ENCODE results near the gene FBXO39.
"Not testable (repeated sequence)": the region's sequence is repeated elsewhere in the genome, so short reads cannot be mapped to it uniquely, and the experiment has no call there.

FBXO39 gene

GRCh38 chr17:6799738-6800137, 23.7 kb downstream of the FBXO39 start:
- no CpG with 5 or more reads among the region's 6 CpGs for WGBS (ENCODE audit: extremely low coverage, insufficient coverage, low lambda C conversion rate)
- Histone ChIP-seq H3K4me1 (ENCODE audit: control insufficient read depth, low read depth, low read length) (no peaks in the 10 kb centered on the region), H2BK15ac (replicated peaks; ENCODE audit: low read depth) (no peak overlapping the region), H3K18ac (ENCODE audit: low read length) (no peak overlapping the region), H3K4me3 (ENCODE audit: low read length) (no peak overlapping the region), H3K4me2 (ENCODE audit: low read length) (no peak overlapping the region), H3K27me3 (ENCODE audit: insufficient read depth, low read length, poor library complexity) (no peaks in the 10 kb centered on the region), H3K79me1 (ENCODE audit: low read length) (no peaks in the 10 kb centered on the region), H3K23ac (ENCODE audit: low read length) (no peak overlapping the region), H4K8ac (ENCODE audit: low read depth, low read length) (no peak overlapping the region), H2BK5ac (ENCODE audit: low read length) (no peak overlapping the region), H4K5ac (ENCODE audit: low read length) (no peak overlapping the region), H3K36me3 (ENCODE audit: control insufficient read depth, insufficient read depth, low read length) (no peaks in the 10 kb centered on the region), H3K79me2 (ENCODE audit: control insufficient read depth, insufficient read depth, low read length) (no peaks in the 10 kb centered on the region), H2AK5ac (ENCODE audit: low read length) (no peak overlapping the region), H3K9ac (ENCODE audit: low read length) (no peak overlapping the region), H2BK120ac (ENCODE audit: low read depth, low read length) (no peak overlapping the region), H3K27ac (ENCODE audit: low read depth, low read length) (no peak overlapping the region), H3K4ac (ENCODE audit: low read depth, low read length) (no peak overlapping the region), H3K56ac (ENCODE audit: low read length) (no peak overlapping the region)
- no peak for DNase-seq

- Histone ChIP-seq H3K18ac (ENCODE audit: low read length) (no peak overlapping the region), H4K8ac (ENCODE audit: low read depth, low read length) (no peak overlapping the region), H3K56ac (ENCODE audit: low read length) (no peak overlapping the region), H3K27me3 (ENCODE audit: insufficient read depth, low read length, poor library complexity) (no peaks in the 10 kb centered on the region), H3K4me2 (ENCODE audit: low read length) (no peak overlapping the region), H3K4me3 (ENCODE audit: low read length) (no peak overlapping the region), H2BK120ac (ENCODE audit: low read depth, low read length) (no peak overlapping the region), H3K9ac (ENCODE audit: low read length) (no peak overlapping the region), H3K79me1 (ENCODE audit: low read length) (no peaks in the 10 kb centered on the region), H2BK5ac (ENCODE audit: low read length) (no peak overlapping the region), H3K4ac (ENCODE audit: low read depth, low read length) (no peak overlapping the region), H3K27ac (ENCODE audit: low read depth, low read length) (no peak overlapping the region), H3K23ac (ENCODE audit: low read length) (no peak overlapping the region), H2AK5ac (ENCODE audit: low read length) (no peak overlapping the region), H2BK15ac (replicated peaks; ENCODE audit: low read depth) (no peak overlapping the region), H3K4me1 (ENCODE audit: control insufficient read depth, low read depth, low read length) (no peaks in the 10 kb centered on the region), H4K5ac (ENCODE audit: low read length) (no peak overlapping the region), H3K79me2 (ENCODE audit: control insufficient read depth, insufficient read depth, low read length) (no peaks in the 10 kb centered on the region), H3K36me3 (ENCODE audit: control insufficient read depth, insufficient read depth, low read length) (no peaks in the 10 kb centered on the region)
- WGBS (ENCODE audit: extremely low coverage, insufficient coverage, low lambda C conversion rate) = no CpG with 5 or more reads among the region's 13 CpGs
- DNase-seq = peak; percentile 73
Measured at GRCh38 chr17:6800422-6801027, 24.5 kb downstream of the FBXO39 start.

GRCh38 chr17:6811510-6811909, 35.5 kb downstream of the FBXO39 start:
- H3K27ac ChIP-seq (ENCODE audit: low read depth, low read length) = no peak overlapping the region
- no CpG with 5 or more reads among the region's 9 CpGs for WGBS (ENCODE audit: extremely low coverage, insufficient coverage, low lambda C conversion rate)
- no peaks in the 10 kb centered on the region for H3K79me1 ChIP-seq (ENCODE audit: low read length)
- no peak overlapping the region for H2BK15ac ChIP-seq (replicated peaks; ENCODE audit: low read depth)
- no peaks in the 10 kb centered on the region for H3K79me2 ChIP-seq (ENCODE audit: control insufficient read depth, insufficient read depth, low read length)
- no peak overlapping the region for H3K4ac ChIP-seq (ENCODE audit: low read depth, low read length)
- H3K18ac ChIP-seq (ENCODE audit: low read length) = no peak overlapping the region
- H3K9ac ChIP-seq (ENCODE audit: low read length) = no peak overlapping the region
- no peak overlapping the region for H3K4me3 ChIP-seq (ENCODE audit: low read length)
- no peak overlapping the region for H4K5ac ChIP-seq (ENCODE audit: low read length)
- H2AK5ac ChIP-seq (ENCODE audit: low read length) = no peak overlapping the region
- no peaks in the 10 kb centered on the region for H3K36me3 ChIP-seq (ENCODE audit: control insufficient read depth, insufficient read depth, low read length)
- H3K4me1 ChIP-seq (ENCODE audit: control insufficient read depth, low read depth, low read length) = no peaks in the 10 kb centered on the region
- no peak overlapping the region for H3K4me2 ChIP-seq (ENCODE audit: low read length)
- no peak overlapping the region for H2BK120ac ChIP-seq (ENCODE audit: low read depth, low read length)
- H3K27me3 ChIP-seq (ENCODE audit: insufficient read depth, low read length, poor library complexity) = no peaks in the 10 kb centered on the region
- DNase-seq = no peak
- H3K56ac ChIP-seq (ENCODE audit: low read length) = no peak overlapping the region
- no peak overlapping the region for H4K8ac ChIP-seq (ENCODE audit: low read depth, low read length)
- H3K23ac ChIP-seq (ENCODE audit: low read length) = no peak overlapping the region
- no peak overlapping the region for H2BK5ac ChIP-seq (ENCODE audit: low read length)

- Histone ChIP-seq H3K4me1 (ENCODE audit: control insufficient read depth, low read depth, low read length) (no peaks in the 10 kb centered on the region), H3K36me3 (ENCODE audit: control insufficient read depth, insufficient read depth, low read length) (no peaks in the 10 kb centered on the region), H3K56ac (ENCODE audit: low read length) (no peak overlapping the region), H3K18ac (ENCODE audit: low read length) (no peak overlapping the region), H3K27me3 (ENCODE audit: insufficient read depth, low read length, poor library complexity) (no peaks in the 10 kb centered on the region), H3K4ac (ENCODE audit: low read depth, low read length) (no peak overlapping the region), H4K8ac (ENCODE audit: low read depth, low read length) (no peak overlapping the region), H2BK120ac (ENCODE audit: low read depth, low read length) (no peak overlapping the region), H3K4me3 (ENCODE audit: low read length) (no peak overlapping the region), H4K5ac (ENCODE audit: low read length) (no peak overlapping the region), H3K27ac (ENCODE audit: low read depth, low read length) (no peak overlapping the region), H2BK5ac (ENCODE audit: low read length) (no peak overlapping the region), H3K79me1 (ENCODE audit: low read length) (no peaks in the 10 kb centered on the region), H2BK15ac (replicated peaks; ENCODE audit: low read depth) (no peak overlapping the region), H3K23ac (ENCODE audit: low read length) (no peak overlapping the region), H3K79me2 (ENCODE audit: control insufficient read depth, insufficient read depth, low read length) (no peaks in the 10 kb centered on the region), H3K4me2 (ENCODE audit: low read length) (no peak overlapping the region), H2AK5ac (ENCODE audit: low read length) (no peak overlapping the region), H3K9ac (ENCODE audit: low read length) (no peak overlapping the region)
- WGBS (ENCODE audit: extremely low coverage, insufficient coverage, low lambda C conversion rate) = no CpG with 5 or more reads among the region's 9 CpGs
- DNase-seq = no peak
Measured at GRCh38 chr17:6812295-6812694, 36.3 kb downstream of the FBXO39 start.

- Histone ChIP-seq H3K79me1 (ENCODE audit: low read length) (no peaks in the 10 kb centered on the region), H2BK15ac (replicated peaks; ENCODE audit: low read depth) (no peak overlapping the region), H3K27me3 (ENCODE audit: insufficient read depth, low read length, poor library complexity) (no peaks in the 10 kb centered on the region), H3K4me1 (ENCODE audit: control insufficient read depth, low read depth, low read length) (no peaks in the 10 kb centered on the region), H3K4me2 (ENCODE audit: low read length) (no peak overlapping the region), H3K23ac (ENCODE audit: low read length) (no peak overlapping the region), H2BK5ac (ENCODE audit: low read length) (no peak overlapping the region), H3K79me2 (ENCODE audit: control insufficient read depth, insufficient read depth, low read length) (no peaks in the 10 kb centered on the region), H4K5ac (ENCODE audit: low read length) (no peak overlapping the region), H3K4me3 (ENCODE audit: low read length) (no peak overlapping the region), H2AK5ac (ENCODE audit: low read length) (no peak overlapping the region), H4K8ac (ENCODE audit: low read depth, low read length) (no peak overlapping the region), H3K4ac (ENCODE audit: low read depth, low read length) (no peak overlapping the region), H3K18ac (ENCODE audit: low read length) (no peak overlapping the region), H3K9ac (ENCODE audit: low read length) (no peak overlapping the region), H3K36me3 (ENCODE audit: control insufficient read depth, insufficient read depth, low read length) (no peaks in the 10 kb centered on the region), H3K27ac (ENCODE audit: low read depth, low read length) (no peak overlapping the region), H2BK120ac (ENCODE audit: low read depth, low read length) (no peak overlapping the region), H3K56ac (ENCODE audit: low read length) (no peak overlapping the region)
- DNase-seq = no peak
- no CpG with 5 or more reads among the region's 10 CpGs for WGBS (ENCODE audit: extremely low coverage, insufficient coverage, low lambda C conversion rate)
Measured at GRCh38 chr17:6815775-6816174, 39.8 kb downstream of the FBXO39 start.

- H3K27me3 ChIP-seq (ENCODE audit: insufficient read depth, low read length, poor library complexity); H3K23ac ChIP-seq (ENCODE audit: low read length); H3K4me1 ChIP-seq (ENCODE audit: control insufficient read depth, low read depth, low read length); DNase-seq; H3K4ac ChIP-seq (ENCODE audit: low read depth, low read length); H2AK5ac ChIP-seq (ENCODE audit: low read length); H3K79me1 ChIP-seq (ENCODE audit: low read length); H2BK5ac ChIP-seq (ENCODE audit: low read length); H3K9ac ChIP-seq (ENCODE audit: low read length); H3K18ac ChIP-seq (ENCODE audit: low read length); H3K27ac ChIP-seq (ENCODE audit: low read depth, low read length); H2BK15ac ChIP-seq (replicated peaks; ENCODE audit: low read depth); H4K5ac ChIP-seq (ENCODE audit: low read length); H3K56ac ChIP-seq (ENCODE audit: low read length); H4K8ac ChIP-seq (ENCODE audit: low read depth, low read length); H2BK120ac ChIP-seq (ENCODE audit: low read depth, low read length); H3K4me3 ChIP-seq (ENCODE audit: low read length); H3K4me2 ChIP-seq (ENCODE audit: low read length); H3K79me2 ChIP-seq (ENCODE audit: control insufficient read depth, insufficient read depth, low read length); H3K36me3 ChIP-seq (ENCODE audit: control insufficient read depth, insufficient read depth, low read length): not testable (repeated sequence)
- WGBS (ENCODE audit: extremely low coverage, insufficient coverage, low lambda C conversion rate) = no CpG with 5 or more reads among the region's 3 CpGs
Measured at GRCh38 chr17:6816368-6816767, 40.4 kb downstream of the FBXO39 start.

Measured in mesendoderm (in vitro differentiated cells).